Measurements from ENCODE around the gene TRIM44.

TRIM44 gene

DNA sequence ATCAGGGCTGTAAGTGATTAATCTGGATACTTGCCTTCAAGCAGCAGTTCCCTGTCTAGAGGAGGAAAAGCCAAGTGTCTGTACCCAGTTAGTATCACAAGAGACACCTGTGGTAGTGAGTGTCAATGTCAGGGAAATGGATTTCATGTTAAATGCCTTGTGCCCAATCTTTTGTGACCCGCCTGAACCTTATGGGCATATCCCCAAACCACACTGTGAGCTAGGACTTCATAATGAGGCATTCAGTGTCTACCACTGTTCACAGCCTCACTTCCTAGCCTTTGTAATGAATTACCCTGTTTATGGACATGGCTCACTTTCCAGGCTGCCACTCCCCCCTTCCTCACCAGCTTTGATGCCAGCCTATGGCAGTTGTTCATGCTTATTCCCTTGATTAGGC is 125.1 kb downstream of the TRIM44 start:
- no peak for DNase-seq (ENCODE audit: low read depth in 2 of 2)

DNA sequence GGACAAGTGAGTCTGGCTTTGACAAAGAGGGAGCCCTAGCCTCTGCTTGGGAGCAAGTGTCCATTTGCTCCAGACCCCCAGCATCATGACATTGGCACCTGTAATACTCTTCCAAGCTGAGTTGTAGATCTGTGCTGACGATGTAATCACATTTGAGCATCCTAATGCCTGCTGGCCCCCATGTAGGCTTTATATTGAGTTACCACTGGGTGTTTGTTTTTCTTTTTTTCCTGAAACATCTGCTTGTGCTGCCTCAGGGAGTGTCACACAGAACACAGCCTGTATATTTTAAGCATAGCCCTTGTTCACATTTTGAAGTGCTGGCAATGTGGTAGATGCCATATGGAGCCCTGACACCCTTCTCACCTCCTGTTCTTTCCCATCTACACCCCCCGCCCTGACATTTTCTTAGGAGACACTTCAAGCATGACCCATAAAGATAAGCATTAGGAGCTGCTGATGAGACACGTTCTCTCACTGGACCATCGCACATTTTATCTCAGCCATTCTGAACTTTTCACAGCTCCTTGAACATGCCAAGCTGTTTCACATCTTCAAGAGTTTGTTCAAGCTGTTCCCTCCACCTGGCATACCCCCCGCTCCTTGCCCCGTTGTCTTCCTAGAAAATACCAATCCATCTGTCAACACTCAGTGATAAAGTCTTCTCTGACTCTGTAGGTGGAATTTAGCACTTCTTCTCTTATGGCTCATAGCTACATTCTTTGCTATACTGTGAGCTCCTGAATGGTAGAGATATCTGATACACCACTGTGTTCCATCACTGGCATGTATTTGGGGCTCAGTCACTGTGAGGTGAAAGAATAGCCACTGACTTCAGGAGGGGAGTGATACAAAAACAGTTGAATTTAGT is 128.7 kb downstream of the TRIM44 start:
- no peak for DNase-seq (ENCODE audit: low read depth in 2 of 2)

DNA sequence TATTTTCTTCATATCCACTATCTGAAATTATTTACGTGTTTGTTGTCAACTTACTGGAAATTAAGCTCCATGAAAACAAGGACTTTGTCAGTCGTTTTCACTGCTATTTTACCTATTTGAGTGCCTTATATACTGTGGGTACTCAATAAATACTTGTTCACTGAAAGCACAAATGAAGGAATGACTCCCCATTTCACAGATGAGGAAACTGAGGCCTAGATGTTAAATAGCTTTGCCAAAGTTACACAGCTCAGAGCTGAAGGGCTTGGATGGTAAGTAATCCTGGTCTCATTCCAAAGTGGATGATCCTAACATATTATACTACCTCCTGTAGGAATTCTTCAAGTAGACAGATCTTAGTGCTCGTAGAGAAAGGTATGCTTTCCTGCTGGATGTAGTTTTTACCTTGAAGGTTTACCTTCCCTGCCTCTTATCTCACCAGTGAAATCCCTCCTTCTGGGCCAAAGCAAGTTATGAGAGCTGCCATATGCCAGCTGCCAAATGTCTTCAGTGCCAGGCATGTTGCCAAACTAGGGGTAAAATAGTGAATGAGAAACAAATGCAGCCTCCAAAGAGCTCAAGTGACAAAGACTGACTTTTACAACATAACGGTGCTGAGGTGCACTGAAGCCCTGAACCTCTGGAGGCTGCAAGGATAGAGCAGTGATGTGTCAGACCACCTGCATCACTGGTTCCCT is 129.7 kb downstream of the TRIM44 start:
- no peak for DNase-seq (ENCODE audit: low read depth in 2 of 2)

DNA sequence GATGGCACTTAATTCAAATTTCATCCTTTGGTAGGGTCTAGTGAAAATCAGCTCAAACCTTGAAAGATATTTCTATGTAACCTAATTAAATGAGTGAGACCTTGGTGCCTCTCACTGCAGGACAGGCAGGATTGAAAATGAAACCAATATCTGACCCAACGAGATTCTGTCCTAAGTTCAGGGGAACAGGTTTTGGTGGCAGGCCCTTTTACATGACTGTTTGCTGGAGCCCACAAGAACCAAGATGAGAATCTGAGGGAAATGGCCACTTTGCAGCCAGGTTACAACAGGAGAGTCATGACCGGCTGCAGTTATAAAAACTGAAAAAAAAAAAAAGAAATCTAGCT is 130.2 kb downstream of the TRIM44 start:
- no peak for DNase-seq (ENCODE audit: low read depth in 2 of 2)

DNA sequence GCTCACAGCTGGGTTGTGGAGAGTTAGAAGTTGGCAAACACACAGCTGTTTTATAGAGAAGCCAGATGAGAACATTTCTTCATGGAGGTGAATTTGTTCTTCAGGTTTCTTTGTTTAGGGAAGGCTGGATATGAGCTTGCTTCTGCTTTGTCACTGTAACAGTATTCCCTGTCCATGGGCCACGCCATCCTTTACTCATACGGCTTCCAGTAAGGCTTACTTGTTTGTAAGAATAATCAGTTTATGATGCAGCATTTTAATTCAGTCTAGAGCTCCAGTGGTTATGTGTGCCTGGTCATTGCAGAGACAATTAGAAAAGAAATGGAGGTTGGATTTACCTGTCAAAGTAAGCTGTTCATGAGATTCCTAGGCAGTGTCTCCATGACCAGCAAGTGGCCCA is 131.8 kb downstream of the TRIM44 start:
- no peak for DNase-seq (ENCODE audit: low read depth in 2 of 2)

DNA sequence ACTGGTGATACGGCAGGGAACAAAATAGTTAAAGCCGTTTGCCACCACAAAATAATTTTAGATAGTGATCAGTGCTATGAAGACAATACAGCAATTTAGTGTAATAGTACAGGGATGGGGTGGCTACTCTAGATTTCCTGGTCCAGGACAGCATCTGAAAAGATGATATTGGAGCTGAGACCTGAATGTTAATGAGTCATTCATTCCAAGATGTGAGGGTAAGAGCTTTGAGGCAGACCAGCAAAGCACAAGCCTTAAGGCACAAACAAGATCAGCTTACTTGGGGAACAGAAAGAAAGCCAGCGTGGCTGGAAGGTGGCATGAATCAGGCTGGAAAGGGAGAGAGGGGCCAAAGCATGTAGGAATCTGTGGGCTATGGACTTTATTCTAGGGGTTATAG is 132.3 kb downstream of the TRIM44 start:
- DNase-seq (ENCODE audit: low read depth in 2 of 2) = no peak

DNA sequence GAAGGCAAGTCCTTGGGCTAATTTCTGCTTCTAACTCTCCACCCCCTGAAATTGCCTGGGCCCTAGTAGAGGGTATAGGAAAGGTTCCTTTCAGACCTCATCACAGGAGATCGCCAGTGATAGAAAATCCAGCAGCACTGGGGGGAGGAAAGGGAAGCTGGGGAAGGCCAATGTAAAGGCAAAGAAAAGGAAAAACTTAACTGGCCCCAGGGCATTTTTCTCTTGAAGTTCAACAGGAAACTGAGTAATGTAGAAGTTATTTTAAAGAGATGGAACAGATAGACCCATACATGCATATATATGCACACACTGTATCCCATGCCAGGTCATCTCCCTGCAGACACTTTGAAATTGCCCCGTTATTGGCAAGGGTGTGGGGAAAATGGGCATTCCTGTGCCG is 134.0 kb downstream of the TRIM44 start:
- DNase-seq (ENCODE audit: low read depth in 2 of 2) = no peak

DNA sequence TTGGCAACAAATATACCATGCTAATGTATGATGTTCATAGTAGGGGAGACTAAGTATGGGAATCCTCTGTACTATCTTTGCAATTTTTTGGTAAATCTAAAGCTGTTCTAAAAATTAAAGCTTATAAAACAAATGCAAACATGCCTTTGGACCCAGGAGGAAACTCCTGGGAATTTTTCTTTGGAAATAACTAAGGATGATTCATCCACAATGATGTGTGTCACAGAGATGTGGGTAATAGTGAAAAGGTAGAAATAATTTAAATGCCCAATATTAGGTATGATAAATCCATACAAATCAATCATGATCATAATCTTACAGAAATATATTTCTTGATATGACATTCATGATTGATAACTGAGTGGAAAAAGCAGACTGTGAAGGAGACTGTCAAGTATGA is 135.8 kb downstream of the TRIM44 start:
- no peak for DNase-seq (ENCODE audit: low read depth in 2 of 2)

DNA sequence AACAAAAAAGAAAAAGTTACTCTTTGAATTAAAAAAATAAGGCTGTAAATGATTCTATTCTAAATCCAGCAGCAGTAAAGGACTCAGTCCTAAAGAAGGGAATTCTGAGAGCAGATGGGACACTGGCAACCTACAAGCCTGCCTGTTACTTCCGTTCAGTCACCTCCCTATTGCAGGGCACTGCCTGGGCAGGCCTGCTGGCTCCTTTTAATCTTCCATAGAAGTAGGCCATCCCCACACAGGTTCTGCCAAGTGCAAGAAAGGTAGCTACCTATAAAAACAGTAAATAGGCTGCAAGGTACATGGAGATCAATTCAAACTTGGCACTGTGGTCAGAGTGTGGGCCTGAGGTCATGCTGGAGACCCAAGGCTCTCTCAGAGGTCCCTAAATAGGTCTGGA is 136.4 kb downstream of the TRIM44 start:
- no peak for DNase-seq (ENCODE audit: low read depth in 2 of 2)

DNA sequence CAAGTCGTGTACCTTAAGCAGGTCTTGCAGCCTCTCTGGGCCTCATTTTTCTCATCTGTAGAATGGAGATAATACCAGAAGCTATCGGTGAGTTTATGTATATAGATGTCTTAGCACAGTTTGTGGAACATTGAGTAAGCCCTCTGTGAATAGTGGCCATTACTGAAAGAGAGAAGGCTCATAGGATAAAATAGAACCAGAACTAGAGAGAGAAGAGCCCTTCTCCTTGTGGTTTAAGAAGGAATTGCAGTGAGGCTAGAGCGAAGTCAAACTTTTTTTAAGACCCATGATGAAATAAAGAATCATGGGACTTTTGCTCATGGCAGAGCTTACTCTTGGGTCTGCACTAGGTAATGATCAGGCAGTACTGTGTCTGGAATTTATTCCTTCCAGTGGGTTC is 137.1 kb downstream of the TRIM44 start:
- no peak for DNase-seq (ENCODE audit: low read depth in 2 of 2)

DNA sequence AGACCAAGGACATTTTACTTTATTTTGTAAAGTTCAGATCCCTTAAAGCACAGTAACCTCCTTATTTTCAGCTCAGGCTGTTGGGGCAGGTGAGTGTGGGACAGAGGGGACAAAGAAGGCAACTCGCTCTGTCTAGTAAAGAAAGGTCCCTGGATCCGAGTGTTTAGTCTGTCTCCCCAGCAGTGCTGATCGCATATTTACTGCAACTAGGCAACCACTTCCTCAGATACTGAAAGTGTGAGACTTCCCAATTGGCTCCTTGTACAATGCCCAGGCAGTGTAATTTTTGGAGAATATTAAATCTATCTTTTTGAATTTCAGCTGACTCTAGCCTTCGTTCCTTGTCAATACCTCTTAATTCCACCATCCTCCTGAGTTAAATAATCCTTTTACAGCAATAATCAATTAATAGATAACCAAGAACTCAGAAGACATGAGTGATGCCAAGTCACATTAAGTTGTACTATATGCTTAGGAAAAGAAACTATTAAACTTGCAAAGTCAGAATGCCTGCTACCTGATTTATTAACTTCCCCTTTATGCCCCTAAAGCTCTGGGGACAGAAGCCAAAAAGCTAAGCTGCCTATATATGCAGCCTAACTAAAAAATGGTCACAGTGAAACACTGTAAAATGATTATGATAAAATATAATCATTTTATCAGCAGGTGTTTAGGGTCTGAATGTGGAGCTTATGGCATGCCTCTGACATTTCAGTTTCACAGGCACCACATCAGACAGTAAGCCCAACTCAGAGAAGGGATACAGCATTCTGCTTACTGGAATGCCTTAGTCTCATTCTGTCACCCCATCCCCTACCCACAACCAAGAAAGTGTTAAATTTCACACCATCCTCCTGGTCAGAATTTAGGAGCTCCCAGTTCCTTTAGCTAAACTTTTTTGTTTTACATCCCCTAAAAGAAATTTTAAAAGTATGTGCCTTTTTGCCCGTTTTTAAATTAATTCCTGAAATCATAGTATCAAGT is 138.7 kb downstream of the TRIM44 start:
- DNase-seq (ENCODE audit: low read depth in 2 of 2) = no peak

DNA sequence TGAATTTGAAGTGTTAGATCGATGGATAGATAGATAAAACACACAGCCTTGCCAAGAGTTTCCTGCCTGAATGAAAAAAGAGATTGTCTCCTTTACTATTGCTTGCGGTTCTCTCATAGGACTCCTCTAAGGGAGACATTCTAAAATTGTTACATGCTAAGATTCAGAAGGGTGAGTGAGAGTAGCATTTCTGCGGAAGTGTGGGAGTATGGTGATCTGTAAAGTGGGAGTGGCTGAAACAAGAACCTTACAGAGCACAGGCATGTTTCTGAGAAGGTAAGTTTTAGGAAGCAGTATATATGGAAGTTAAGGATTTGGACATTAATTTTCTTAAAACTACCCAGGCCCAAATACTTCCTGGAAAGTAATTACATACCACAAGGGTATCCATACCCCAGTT is 139.6 kb downstream of the TRIM44 start:
- DNase-seq (ENCODE audit: low read depth in 2 of 2) = no peak

DNA sequence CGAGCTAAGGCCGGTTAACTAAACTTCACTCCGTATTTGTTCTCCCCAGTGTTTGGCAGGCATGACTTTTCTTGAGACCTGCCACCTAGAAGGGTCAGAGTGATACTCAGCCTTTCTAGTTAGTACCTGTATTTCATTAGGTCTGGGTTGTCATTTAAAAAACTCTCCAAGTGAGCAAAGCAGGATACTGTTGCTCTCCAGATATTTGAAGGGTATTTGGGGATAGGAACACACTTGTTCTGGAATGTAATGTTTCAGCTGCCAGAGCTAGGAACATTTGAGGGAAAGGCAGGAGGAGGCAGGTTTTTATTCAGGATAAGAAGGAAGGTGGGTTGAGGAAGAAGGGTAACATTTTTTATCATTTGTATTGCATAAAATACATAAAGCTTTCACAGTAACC is 140.1 kb downstream of the TRIM44 start:
- DNase-seq (ENCODE audit: low read depth in 2 of 2) = no peak

DNA sequence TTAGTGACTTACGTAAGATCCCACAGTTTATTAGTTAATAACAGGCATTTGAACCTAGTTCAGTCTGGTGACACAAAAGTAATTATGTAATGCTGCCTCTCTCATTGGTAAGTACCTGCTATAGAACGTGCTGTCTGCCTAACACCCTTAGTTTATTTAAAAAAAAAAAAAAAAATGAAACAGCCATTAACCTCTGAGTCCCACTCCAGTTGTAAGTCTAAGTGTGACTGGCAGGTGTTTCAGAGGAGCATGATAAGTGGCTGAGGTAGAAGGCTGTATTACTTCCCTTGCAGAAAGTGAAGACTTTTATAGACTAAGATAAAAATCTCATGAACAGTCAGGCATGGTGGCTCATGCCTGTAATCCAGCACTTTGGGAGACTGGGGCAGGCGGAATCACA is 140.5 kb downstream of the TRIM44 start:
- DNase-seq (ENCODE audit: low read depth in 2 of 2) = no peak

DNA sequence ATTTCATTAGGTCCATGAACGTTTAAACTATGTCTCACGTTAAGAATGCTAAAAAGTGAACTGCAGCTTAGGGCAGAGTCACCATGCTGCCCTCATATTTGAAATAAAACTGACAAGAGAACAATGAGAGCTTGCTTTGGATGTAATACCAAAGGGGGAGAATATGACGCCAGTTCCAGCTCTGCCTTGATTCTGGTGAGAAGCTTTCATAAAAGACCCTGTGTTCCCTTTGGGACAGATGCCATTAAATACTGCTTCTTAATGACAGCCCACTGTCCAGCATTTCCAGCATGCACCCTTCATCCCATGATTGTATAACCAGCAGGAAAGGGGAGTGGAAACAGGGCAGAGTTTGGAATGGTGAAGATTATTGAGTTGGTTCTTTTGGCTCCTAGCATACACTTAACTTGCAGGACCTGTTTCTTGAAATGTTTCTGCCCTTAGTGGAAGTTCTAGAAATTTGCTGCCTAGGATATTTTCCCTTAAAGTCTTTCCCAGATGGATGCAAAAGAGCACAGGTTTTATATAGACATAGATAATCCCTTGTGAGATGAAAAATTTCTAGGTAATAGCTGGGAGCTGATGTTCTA is 142.0 kb downstream of the TRIM44 start:
- no peak for DNase-seq (ENCODE audit: low read depth in 2 of 2)

DNA sequence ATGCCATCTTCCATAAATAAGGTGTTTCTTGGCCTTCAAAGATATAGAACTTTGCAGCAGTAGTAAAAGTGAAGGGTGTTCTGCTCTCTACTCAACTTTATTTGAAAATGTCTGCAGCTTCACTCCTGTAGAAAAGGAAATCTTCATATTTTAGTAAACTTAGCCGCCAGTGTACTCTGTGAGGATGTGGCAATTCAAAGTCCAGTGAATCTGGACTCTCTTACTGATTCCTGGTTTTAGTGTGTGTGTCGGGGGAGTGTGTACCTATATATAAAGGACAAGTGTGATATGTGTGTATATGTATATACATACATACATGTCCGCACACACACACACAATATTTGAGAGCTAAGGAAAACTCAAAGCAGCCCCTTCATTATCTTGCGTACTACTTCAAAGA is 147.0 kb downstream of the TRIM44 start:
- DNase-seq (ENCODE audit: low read depth in 2 of 2) = no peak

DNA sequence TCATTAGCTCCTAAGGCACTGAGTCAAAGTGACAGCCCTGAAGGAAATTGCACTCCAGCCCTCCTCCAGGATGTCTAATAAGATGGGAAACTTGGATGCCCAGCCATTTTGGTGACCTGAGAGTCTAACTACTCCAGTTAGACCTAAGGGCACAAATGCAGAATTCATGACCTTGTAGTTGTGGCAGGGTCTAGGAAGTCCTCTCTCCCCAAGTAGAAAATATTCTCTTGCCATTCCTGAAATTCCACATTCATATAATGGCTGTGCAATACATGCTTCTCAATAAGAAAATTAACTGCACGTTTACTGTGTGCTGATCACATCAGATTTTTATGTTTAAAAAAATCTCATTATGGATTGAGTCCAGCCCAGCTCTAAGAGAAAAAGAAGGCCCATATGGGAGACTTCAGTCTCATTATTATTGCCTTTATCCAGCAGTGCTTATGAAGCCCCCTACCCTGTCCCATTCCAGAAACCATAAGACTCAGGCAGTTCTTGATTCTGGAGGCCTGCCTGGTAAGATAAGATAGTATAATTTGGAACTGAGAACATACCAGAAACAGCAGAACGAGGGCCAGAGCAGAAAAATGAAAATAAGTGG is 147.6 kb downstream of the TRIM44 start:
- no peak for DNase-seq (ENCODE audit: low read depth in 2 of 2)

DNA sequence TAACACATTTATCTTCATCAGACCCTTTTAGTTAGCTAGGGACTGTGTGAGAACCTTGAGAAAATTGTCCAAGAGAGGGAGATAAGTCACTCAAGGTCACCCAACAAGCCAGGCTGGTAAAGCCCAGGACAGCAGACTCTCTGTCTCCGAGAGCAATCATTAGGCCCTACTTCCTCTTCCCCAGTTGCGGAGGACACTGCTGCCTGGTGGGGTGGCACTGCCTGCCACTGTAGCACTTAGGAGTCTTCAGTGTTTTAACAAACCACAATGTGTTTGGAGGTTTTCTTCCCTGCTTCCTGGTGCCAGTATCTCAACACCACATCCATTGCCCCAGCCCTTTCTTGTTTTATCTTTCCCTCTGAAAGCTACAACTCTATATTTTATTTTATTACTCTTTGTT is 149.2 kb downstream of the TRIM44 start:
- no peak for DNase-seq (ENCODE audit: low read depth in 2 of 2)

DNA sequence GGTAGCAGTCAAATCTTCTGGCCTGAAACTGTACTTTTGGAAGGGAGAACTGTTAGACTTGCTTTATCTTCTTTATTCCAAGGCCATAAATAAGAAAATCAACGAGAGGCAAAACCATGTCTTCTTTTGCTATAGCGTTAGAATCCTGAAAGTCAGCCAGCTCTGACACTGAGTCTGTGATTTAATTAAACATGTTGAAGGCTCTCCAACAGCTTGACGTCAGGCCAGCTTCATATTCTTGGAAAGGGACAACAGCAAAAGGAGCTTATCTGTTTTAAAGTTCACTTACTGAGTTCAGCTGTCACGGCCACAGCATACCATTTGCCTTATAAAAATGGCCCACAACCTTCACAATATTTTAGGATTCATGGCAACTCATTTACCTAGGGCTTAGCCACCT is 150.3 kb downstream of the TRIM44 start:
- DNase-seq (ENCODE audit: low read depth in 2 of 2) = no peak

DNA sequence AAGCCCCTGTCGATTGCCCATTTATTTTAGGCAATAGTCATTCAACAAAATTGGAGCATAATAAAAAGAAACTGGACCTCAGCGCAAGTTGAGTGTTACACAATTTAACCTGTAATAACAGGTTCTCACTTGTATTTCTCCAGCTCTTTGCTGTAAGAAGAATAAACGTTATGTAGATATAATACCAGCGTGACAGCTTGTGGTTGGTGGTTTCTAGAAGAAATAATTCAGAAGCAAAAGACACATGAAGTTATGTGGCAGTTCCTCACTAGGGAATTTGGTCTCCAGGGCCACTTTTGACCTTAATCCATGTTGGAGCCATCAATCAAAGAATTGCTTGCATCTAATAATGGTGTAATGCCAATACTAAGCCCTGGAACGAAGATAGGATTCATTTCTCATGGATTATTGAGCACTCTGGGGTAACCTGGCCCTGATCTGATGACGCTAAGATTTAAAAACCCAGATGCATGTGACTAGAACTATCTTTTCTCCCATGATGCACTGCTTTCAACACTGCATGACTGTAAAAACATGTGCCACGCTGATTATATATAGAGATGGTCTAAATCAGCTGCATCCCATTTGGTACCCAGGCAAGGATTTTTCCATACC is 151.6 kb downstream of the TRIM44 start:
- no peak for DNase-seq (ENCODE audit: low read depth in 2 of 2)

DNA sequence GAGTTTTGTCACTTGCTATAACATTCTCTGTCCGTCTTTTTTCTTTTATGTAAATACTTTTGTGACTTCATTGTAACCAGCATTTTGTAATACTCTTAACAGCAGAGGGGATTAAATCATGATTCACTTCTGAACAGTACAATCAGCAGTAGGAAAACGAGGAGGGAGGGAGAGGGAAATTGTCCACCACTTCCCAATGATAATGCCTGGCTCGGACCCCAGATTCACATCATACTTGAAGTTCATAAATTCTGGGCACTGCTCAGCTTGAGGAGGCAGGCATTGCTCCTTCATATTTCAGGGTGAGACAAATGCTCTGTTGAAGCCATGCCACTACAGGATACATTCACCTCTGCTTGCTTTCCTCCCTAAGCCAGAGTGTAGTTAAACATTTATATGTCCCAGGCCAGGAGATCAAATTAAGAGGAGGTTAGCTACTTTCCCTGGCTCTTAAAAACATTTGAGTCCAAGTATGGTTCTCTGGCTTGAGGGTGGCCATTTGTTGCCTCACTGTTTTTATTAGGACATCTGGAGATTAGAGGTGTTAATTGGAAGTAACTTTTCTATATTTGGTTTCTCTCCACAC is 152.2 kb downstream of the TRIM44 start:
- no peak for DNase-seq (ENCODE audit: low read depth in 2 of 2)

Measured in activated CD4-positive, alpha-beta T cell treated with anti-CD3 and anti-CD28 coated beads for 24 hours (primary cell).